Hepatocyte (in vitro differentiated cells): ENCODE results near the gene SYCP2L.

ENCODE experiments used
- EZH2phosphoT487 ChIP-seq: fragments of 200-600 bp; sonication (generic); IDR thresholded peaks from one replicate; pipeline ENCODE4 v1.6.1; 2018; ENCODE audit warnings: antibody characterized with exemption, mild to moderate bottlenecking, low read depth, moderate library complexity; ENCODE audit not compliant: unreplicated experiment, severe bottlenecking
- TF ChIP-seq, protein P1 (sequence below): fragments of 200-600 bp; sonication (generic); IDR thresholded peaks from 2 replicates; pipeline ENCODE4 v1.5.1; 2016; ENCODE audit warnings: antibody characterized with exemption, mild to moderate bottlenecking; ENCODE audit not compliant: poor library complexity

DNA sequence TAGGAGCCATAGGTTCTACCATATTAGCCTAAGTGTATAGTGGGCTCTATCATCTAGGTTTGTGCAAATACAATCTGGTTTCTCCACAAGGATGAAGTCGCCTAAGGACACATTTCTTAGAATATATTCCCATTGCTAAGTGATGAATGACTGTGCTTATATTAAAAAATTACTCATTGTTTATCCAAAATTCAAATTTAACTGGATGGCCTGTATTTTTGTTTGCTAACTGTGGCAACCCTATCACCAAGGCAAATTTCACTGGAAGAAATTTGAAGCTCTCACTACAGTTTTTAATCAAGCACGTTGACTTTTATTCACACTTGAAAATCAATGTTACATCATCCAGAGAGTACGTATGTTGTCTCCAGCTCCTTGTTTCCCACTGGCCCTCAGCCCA is 18.9 kb upstream of the SYCP2L start:
- no peak for TF ChIP-seq EZH2phosphoT487
- TF ChIP-seq, protein P1, sequence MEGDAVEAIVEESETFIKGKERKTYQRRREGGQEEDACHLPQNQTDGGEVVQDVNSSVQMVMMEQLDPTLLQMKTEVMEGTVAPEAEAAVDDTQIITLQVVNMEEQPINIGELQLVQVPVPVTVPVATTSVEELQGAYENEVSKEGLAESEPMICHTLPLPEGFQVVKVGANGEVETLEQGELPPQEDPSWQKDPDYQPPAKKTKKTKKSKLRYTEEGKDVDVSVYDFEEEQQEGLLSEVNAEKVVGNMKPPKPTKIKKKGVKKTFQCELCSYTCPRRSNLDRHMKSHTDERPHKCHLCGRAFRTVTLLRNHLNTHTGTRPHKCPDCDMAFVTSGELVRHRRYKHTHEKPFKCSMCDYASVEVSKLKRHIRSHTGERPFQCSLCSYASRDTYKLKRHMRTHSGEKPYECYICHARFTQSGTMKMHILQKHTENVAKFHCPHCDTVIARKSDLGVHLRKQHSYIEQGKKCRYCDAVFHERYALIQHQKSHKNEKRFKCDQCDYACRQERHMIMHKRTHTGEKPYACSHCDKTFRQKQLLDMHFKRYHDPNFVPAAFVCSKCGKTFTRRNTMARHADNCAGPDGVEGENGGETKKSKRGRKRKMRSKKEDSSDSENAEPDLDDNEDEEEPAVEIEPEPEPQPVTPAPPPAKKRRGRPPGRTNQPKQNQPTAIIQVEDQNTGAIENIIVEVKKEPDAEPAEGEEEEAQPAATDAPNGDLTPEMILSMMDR = no peak
